Measurements from ENCODE around the gene NDUFS4.

Gene NDUFS4

DNA sequence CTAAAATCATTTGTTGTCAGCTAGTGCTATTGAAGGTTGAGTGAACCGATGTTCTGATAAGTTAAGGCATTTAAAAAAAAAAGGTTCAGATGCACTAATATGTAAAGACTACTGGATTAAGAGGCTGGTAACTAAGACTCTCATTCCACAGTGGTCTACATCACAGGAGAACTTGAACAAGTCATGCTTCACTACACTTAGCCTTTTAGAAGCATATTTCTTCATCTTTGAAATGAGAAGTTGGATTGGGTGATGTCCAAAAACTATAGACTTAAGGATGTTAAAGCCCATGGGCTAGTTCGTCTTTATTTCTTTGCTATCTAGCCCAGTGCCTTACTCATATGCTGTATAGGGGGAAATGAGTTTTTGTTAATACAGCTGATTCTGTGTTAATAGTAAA, 107.2 kb downstream of the NDUFS4 start:
- in situ Hi-C loops (cut with MboI; ENCODE audit: low pct_unique_long_range_greater_than_20kb, low sequenced_read_pairs, unreplicated experiment), result no loop called here
- TF ChIP-seq, protein P1, sequence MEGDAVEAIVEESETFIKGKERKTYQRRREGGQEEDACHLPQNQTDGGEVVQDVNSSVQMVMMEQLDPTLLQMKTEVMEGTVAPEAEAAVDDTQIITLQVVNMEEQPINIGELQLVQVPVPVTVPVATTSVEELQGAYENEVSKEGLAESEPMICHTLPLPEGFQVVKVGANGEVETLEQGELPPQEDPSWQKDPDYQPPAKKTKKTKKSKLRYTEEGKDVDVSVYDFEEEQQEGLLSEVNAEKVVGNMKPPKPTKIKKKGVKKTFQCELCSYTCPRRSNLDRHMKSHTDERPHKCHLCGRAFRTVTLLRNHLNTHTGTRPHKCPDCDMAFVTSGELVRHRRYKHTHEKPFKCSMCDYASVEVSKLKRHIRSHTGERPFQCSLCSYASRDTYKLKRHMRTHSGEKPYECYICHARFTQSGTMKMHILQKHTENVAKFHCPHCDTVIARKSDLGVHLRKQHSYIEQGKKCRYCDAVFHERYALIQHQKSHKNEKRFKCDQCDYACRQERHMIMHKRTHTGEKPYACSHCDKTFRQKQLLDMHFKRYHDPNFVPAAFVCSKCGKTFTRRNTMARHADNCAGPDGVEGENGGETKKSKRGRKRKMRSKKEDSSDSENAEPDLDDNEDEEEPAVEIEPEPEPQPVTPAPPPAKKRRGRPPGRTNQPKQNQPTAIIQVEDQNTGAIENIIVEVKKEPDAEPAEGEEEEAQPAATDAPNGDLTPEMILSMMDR (IDR thresholded peaks at IDR 0.05; ENCODE audit: extremely low read depth, insufficient read depth, missing control alignments), result no peak
- no peak for DNase-seq (ENCODE audit: low spot score)

DNA sequence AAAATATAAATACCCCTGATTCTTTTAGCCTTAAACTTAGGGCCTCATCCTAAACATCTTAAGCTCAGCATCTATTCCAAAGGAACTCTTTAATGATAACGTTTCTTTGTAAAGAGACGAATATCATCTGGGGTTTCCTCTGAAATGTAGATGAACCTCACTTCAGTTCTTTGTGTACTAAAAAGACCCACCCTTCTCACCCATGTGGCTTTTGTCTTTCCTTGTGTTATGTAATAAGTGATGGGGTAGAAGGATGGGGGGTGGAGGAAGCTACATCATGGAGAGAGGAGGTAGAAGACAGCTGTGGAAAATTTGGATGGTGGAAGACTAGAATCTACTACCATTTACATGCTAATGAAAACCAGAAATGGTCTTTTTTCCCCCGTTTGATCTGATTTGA, 111.0 kb downstream of the NDUFS4 start:
- TF ChIP-seq, protein P1 (IDR thresholded peaks at IDR 0.05; ENCODE audit: extremely low read depth, insufficient read depth, missing control alignments), result no peak
- no peak for DNase-seq (ENCODE audit: low spot score)
- in situ Hi-C loops (cut with MboI; ENCODE audit: low pct_unique_long_range_greater_than_20kb, low sequenced_read_pairs, unreplicated experiment), result no loop called here

DNA sequence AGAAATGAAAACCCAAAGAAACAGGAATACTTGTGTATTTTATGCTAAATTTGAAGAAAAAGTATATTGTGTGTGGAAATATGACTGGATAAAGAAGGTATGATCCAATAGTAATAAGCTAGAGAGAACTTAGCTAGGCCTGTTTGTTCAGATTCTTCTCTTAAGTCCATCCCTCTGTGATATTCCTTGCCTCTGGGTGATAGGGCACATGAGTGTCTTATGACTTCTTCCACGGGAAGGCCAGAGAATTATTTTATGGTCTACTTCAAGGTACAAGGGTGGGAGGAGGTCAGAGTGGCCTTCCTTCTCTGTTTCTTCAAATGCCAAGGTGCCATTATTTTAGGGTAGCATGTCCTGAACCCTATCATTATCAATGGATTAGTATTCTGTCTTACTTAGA, 113.7 kb downstream of the NDUFS4 start:
- in situ Hi-C loops (cut with MboI; ENCODE audit: low pct_unique_long_range_greater_than_20kb, low sequenced_read_pairs, unreplicated experiment), result no loop called here
- TF ChIP-seq, protein P1 (IDR thresholded peaks at IDR 0.05; ENCODE audit: extremely low read depth, insufficient read depth, missing control alignments), result no peak
- DNase-seq (ENCODE audit: low spot score), result no peak

DNA sequence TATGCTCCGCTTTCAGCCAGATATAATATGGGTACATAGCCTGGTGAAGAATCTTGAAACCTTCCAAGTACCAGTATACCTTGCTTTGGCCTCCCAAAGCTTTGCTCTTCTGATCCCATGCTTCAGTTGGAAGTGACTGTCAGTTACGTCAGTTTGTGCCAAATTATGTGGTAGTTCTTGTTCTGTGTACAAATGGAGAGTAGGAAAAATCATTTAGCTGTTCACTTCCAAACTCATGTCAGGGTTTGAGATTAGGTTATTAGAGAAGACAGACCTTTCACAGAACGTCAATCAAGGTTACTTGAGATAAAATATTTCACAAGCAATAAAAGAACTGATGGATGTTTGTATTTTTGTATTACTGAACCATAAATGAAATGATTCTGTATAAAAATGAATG, 117.2 kb downstream of the NDUFS4 start:
- TF ChIP-seq, protein P1 (IDR thresholded peaks at IDR 0.05; ENCODE audit: extremely low read depth, insufficient read depth, missing control alignments), result no peak
- in situ Hi-C loops (cut with MboI; ENCODE audit: low pct_unique_long_range_greater_than_20kb, low sequenced_read_pairs, unreplicated experiment), result no loop called here
- no peak for DNase-seq (ENCODE audit: low spot score)

DNA sequence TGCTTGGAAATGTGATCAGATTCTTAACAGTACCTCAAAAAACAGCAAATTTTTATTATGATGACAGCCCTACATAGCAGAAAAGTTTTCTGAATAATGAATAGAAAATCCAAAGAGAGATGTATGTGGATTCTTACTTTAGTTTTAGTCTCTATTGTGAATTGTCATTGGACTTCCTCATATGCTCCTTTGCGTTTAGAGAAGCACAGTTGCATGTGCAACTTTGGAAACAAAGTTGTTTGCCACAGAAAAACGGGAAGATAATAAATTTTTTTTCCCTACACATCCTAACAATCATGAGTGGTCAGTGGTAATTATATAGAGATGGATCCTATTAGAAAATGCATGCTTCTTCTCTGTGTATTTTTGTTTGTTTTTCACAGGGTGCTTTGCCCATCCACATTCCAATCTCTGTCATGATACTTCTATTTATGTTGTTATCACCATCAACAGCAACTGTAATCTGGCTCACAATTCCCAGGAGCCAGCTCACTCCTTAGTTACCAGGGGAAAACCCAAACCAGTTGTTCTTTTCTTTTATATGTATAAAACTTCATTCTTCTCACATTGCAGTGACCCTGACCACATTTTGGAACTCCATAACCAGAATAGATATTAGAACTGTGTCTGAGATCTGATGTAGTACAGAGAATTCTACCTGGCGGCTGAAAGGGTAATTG, 118.7 kb downstream of the NDUFS4 start:
- DNase-seq (ENCODE audit: low spot score), result no peak
- TF ChIP-seq, protein P1 (IDR thresholded peaks at IDR 0.05; ENCODE audit: extremely low read depth, insufficient read depth, missing control alignments), result no peak
- in situ Hi-C loops (cut with MboI; ENCODE audit: low pct_unique_long_range_greater_than_20kb, low sequenced_read_pairs, unreplicated experiment), result no loop called here

DNA sequence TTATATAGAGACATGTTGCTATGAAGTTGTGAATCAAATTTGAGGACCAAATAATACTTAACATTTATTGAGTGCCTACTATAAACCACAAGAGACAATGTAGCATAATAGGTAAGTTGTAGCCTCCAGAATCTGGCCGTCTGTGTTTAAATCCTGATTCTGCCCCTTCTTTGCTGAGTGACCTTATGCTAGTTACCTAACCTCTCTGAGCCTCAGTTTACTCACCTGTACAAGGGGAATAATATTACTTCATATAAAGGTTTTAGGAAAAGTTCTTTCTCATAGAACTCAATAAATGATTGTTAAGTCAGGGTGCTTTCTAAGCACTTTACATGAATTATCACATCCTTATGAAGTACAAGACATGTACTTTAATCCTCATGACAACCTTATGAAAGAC, 120.6 kb downstream of the NDUFS4 start:
- TF ChIP-seq, protein P1 (IDR thresholded peaks at IDR 0.05; ENCODE audit: extremely low read depth, insufficient read depth, missing control alignments), result no peak
- DNase-seq (ENCODE audit: low spot score), result no peak
- in situ Hi-C loops (cut with MboI; ENCODE audit: low pct_unique_long_range_greater_than_20kb, low sequenced_read_pairs, unreplicated experiment), result no loop called here
